T follicular helper cell (primary cell): Measurements from ENCODE around the gene FOXD3.

Experiments
- DNase-seq: peaks from one replicate; pipeline ENCODE4 v3.0.0-alpha.2; 2020; ENCODE audit warnings: low read depth

The FOXD3 gene

GRCh38 chr1:63362073-63362472, 39.7 kb downstream of the FOXD3 start:
- DNase-seq, result no peak

- no peak for DNase-seq
Measured at GRCh38 chr1:63362578-63362977, 40.2 kb downstream of the FOXD3 start.

GRCh38 chr1:63363014-63363413, 40.6 kb downstream of the FOXD3 start:
- no peak for DNase-seq

GRCh38 chr1:63366908-63367214, 44.5 kb downstream of the FOXD3 start:
- DNase-seq, result no peak

GRCh38 chr1:63367215-63368103, 45.1 kb downstream of the FOXD3 start, which contains the start of gene ALG6:
TSS of gene ALG6 (plus strand) at chr1:63367627. CDS start at chr1:63370978, 3,351 bp downstream.
- peak; percentile 74 for DNase-seq

- DNase-seq, result no peak
Measured at GRCh38 chr1:63368131-63368530, 45.8 kb downstream of the FOXD3 start.
